ENCODE results near the gene UNC5B.
A peak's percentile ranks its signal among the peaks of the same experiment; 100 is the strongest.

Gene UNC5B

GRCh38 chr10:71212318-71213126 is at the start of gene UNC5B:
UNC5B (plus strand) TSS chr10:71212570; CDS start chr10:71212986, 416 bp downstream.
- DNase-seq: peak; percentile 94

DNA sequence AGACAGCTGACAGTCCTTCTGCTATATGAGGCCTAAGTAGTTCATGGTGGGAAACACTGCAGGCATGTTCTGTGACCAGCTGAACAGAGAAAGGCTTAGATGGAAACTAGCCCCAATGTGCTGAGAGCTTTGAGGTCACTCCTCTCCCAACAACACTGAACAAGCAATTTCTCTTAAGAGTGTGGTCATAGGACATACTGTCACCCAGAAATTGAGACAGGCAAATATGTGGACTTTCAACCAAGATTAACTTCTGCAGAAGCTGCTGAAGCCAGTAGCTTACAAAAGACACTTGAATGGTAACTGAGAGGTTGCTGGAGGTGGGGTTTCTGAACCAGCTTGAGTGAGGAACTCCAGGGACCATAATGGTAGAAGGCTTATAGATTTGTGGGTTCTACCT is 38.9 kb upstream of the UNC5B start:
- DNase-seq: no peak

GRCh38 chr10:71176661-71177060 is 35.7 kb upstream of the UNC5B start:
- DNase-seq: no peak

DNA sequence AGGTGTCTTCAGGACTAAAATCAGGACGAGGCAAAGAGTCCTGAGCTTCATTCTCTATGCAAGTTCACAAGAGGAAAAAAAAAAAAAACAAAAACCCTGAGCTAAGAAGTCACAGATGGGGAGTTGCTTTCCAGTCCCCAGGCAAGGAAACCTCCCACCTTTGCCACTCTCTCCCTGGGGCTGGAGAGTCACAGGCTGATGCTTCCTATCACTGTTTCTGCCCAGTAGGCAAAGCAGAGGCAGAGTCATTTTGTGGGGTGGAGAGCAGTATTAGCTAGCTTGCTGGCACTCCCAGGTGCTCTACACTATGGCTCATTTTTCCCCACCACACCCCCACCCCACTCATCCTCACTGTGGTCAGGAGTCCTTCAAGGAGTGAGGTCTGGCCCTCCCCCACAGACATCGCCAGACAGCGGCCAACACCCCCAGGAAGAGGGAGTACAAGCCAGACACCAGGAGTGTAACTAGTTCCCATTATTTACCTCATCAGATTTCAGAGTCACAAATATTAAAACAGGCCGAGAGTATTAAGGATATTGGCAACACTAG is 34.6 kb upstream of the UNC5B start:
- no peak for DNase-seq

GRCh38 chr10:71178880-71179279 is 33.5 kb upstream of the UNC5B start:
- DNase-seq: no peak

DNA sequence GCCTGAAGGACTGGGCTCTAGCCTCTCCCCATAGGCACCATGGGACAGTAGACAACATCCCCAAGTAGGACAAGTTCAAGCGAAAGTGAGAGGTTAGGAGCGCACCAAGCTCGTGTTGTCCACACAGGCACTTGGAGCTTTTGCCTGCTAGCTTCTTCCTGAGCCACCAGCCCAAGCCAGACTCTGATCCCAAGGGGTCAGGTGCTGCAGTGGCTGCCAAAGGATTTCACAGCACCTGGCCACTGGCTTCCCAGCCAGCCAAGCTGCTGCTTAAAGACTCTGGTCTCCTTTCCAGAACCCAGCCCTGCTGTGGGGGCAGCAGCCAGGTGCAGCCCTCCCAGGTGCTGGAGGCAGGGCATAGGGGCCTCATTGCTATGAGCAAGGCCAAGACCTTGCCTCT is 33.0 kb upstream of the UNC5B start:
- DNase-seq: no peak

DNA sequence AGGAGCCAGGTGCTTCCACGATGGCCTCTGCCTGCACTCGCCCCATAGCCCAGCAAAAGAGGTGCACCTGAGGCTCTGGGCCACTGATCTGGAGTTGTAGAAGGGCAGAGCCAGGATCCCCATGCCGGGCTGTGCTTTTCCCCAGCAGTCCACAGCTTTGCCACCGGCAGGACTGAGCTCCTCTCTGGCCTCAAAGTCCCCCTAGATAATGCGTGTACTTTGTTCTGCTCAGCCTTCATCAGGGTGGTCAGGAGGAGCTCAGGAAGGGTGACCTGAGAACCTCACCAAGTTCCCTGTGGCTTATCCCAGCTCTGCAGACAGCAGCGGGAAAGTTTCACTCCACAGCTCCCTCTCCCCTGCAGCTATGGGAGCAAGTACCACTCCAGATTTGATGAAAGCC is 27.9 kb upstream of the UNC5B start:
- DNase-seq: no peak

DNA sequence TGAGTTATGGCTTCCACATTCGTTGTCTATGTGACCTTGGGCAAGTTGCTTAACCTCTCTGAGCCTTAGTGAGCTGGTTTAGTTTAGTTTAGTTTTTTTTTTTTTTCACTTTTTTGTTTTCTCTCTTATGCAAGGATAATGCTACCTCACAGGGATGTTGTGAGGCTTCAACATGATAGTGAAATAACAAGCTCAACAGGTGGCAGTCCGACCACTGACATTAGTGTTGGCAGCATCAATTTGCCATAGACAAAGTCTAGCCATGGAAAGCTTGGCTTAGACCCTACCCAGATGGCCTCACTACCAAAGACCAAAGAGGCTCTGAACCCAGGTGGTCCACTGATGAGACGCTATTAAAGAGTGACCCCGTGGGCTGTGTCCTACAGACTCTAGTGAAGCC is 27.2 kb upstream of the UNC5B start:
- DNase-seq: no peak

DNA sequence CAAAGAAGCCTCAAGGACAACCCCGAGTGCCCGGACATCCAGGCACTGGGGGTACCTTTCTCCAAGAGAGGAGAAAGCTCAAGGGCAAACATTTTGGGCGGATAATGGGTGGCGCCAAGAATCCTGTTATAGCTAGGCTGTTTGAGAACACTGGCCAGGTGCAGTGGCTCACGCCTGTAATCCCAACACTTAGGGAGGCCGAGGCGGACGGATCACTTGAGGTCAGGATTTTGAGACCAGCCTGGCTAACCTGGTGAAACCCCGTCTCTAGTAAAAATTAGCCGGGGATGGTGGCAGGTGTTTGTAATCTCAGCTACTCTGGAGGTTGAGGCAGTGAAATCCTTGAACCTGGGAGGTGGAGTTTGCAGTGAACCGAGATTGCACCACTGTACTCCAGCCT is 25.2 kb upstream of the UNC5B start:
- DNase-seq: no peak

- DNase-seq: no peak
These were observed 24.8 kb upstream of the UNC5B start for GRCh38 chr10:71187600-71187999.

- DNase-seq: no peak
These were observed 24.2 kb upstream of the UNC5B start for GRCh38 chr10:71188201-71188600.

- DNase-seq: no peak
These were observed 21.4 kb upstream of the UNC5B start for GRCh38 chr10:71191019-71191418.

DNA sequence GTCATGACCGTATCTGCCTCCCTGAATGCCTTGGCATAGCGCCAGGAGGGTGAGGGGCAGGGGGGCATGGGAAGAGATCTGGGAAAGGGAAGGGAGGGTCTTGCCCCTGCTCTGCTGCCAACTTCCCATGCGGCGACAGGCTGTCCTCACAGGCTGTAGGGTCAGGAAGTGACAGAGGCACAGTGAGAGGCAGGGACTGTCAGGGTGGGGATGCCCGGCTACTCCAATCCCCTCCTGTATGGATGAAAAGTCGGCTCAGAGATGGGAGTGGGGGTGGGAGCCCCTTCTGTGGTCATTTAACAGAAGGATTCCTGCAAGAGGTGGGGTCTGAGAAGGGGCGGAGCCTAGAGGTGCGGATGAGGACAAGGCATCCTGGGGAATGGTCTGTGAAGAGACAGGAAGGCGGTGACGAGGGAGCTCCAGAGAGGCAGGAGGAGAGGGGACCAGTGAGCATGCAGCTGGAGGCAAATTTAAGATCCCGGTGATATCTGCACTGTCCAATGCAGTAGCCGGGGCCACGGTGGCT is 20.8 kb upstream of the UNC5B start:
- DNase-seq: no peak

GRCh38 chr10:71193516-71193915 is 18.9 kb upstream of the UNC5B start:
- DNase-seq: no peak

GRCh38 chr10:71197955-71198354 is 14.4 kb upstream of the UNC5B start:
- no peak for DNase-seq

- no peak for DNase-seq
These were observed 10.5 kb upstream of the UNC5B start for GRCh38 chr10:71201849-71202248.

- no peak for DNase-seq
These were observed 10.1 kb upstream of the UNC5B start for GRCh38 chr10:71202314-71202713.

GRCh38 chr10:71203124-71203523 is 9.2 kb upstream of the UNC5B start:
- DNase-seq: no peak

DNA sequence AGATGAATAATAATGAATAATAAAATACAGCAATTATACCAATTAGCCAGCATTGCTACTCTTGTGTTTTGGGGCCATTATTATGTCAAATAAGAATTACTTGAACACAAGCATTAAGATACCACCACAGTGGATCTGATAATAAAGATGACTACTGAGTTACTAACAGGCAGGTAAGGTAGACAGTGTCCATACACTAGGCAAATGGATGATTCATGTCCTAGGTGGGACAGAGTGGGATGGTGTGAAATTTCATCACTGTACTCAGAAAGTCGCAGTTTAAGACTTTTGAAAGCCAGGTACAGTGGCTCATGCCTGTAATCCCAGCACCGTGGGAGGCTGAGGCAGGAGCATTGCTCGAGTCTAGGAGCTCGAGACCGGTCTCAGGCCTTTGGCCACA is 8.7 kb upstream of the UNC5B start:
- DNase-seq: no peak

- peak; percentile 30 for DNase-seq
These were observed 7.6 kb upstream of the UNC5B start for GRCh38 chr10:71204746-71205145.

- peak; percentile 30 for DNase-seq
These were observed 6.9 kb upstream of the UNC5B start for GRCh38 chr10:71205468-71205867.

DNA sequence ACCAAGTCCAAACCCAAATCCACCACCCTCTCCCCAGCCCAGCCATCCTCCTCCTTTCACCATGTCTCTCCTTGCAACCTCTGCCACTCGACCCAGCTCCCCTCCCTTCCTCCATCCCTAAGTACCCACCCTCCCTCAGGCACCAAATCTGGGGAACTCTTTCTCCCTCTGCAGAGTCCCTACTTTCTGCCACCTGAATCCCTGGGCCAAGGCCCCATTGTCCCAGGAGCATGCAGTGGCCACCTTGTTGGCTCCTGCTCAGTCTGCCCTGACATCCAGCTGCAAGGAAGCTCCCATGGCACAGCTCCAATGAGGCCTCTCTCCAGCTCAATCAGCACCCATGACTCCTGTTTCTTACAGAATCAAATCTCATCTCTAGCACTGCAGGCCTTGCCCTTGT is 5.5 kb upstream of the UNC5B start:
- no peak for DNase-seq

DNA sequence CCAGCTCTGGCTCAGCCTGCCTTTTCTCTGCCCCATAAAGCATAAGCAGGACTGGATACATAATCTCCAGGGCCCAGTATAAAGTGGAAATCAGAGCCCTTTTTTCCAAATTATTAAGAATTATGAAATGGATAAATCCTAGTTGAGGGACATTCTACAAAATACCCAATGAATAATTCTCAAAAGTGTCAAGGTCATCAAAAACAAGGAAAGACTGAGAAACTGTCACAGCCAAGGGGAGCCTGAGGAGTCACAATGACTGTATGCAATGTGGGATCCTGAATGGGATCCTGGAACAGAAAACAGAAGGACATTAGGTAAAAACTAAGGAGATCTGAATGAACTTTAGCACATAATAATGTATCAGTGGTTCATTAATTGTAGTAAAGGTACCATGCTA is 4.8 kb upstream of the UNC5B start:
- DNase-seq: no peak

DNA sequence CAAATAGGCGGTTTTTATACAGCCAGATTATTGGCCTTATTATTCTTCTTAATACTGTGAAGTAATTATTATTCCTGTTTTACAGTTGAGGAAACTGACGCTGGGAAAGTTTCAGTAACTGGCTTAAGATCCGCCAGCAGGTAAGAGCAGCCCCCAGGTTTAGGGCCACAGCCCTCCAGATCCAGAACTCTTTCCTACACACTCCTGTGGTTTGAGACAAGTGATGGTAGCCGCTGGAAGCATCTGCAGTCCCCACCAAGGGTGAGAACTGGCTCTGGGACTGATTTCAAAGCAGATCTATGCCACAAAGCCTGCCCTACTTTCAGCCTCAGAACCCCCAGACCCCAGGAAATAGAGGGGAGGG is 3.0 kb upstream of the UNC5B start:
- no peak for DNase-seq

Measured in fibroblast of skin of right biceps (primary cell).